SK-N-MC (cell line): ENCODE measurements around the gene GABRG3.

Experiments
- EZH2 ChIP-seq: fragments of 200-600 bp; sonication (generic); IDR thresholded peaks from one replicate; pipeline ENCODE4 v1.6.1; 2017; ENCODE audit warnings: antibody characterized with exemption
- POLR2AphosphoS5 ChIP-seq: IDR thresholded peaks from 2 replicates; pipeline ENCODE4 v1.6.1; 2012; ENCODE audit warnings: mild to moderate bottlenecking, low read depth, low read length, borderline replicate concordance

- TF ChIP-seq POLR2AphosphoS5 (no peak), EZH2 (no peak)
Observed at GRCh38 chr15:26972636-26973035, 1.7 kb downstream of the GABRG3 start.
